ENCODE results near the gene NAGLU.

DNA sequence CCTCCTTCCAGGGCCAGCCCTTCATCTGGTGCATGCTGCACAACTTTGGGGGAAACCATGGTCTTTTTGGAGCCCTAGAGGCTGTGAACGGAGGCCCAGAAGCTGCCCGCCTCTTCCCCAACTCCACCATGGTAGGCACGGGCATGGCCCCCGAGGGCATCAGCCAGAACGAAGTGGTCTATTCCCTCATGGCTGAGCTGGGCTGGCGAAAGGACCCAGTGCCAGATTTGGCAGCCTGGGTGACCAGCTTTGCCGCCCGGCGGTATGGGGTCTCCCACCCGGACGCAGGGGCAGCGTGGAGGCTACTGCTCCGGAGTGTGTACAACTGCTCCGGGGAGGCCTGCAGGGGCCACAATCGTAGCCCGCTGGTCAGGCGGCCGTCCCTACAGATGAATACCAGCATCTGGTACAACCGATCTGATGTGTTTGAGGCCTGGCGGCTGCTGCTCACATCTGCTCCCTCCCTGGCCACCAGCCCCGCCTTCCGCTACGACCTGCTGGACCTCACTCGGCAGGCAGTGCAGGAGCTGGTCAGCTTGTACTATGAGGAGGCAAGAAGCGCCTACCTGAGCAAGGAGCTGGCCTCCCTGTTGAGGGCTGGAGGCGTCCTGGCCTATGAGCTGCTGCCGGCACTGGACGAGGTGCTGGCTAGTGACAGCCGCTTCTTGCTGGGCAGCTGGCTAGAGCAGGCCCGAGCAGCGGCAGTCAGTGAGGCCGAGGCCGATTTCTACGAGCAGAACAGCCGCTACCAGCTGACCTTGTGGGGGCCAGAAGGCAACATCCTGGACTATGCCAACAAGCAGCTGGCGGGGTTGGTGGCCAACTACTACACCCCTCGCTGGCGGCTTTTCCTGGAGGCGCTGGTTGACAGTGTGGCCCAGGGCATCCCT is 7.4 kb downstream of the NAGLU start:
- no peak for TF ChIP-seq ETV6 (conservative IDR thresholded peaks at IDR 0.05 in 1 of 2, IDR thresholded peaks at IDR 0.05 in 1 of 2; ENCODE audit: borderline replicate concordance in 1 of 2, low read depth in 1 of 2)
- TF ChIP-seq, protein P1, sequence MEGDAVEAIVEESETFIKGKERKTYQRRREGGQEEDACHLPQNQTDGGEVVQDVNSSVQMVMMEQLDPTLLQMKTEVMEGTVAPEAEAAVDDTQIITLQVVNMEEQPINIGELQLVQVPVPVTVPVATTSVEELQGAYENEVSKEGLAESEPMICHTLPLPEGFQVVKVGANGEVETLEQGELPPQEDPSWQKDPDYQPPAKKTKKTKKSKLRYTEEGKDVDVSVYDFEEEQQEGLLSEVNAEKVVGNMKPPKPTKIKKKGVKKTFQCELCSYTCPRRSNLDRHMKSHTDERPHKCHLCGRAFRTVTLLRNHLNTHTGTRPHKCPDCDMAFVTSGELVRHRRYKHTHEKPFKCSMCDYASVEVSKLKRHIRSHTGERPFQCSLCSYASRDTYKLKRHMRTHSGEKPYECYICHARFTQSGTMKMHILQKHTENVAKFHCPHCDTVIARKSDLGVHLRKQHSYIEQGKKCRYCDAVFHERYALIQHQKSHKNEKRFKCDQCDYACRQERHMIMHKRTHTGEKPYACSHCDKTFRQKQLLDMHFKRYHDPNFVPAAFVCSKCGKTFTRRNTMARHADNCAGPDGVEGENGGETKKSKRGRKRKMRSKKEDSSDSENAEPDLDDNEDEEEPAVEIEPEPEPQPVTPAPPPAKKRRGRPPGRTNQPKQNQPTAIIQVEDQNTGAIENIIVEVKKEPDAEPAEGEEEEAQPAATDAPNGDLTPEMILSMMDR (IDR thresholded peaks at IDR 0.05 in 2 of 3, conservative IDR thresholded peaks at IDR 0.05 in 1 of 3; ENCODE audit: control insufficient read depth in 2 of 3, extremely low read depth in 1 of 3, insufficient read depth in 1 of 3, low read depth in 3 of 3, low read length in 3 of 3), result no peak
- TF ChIP-seq, protein P2, sequence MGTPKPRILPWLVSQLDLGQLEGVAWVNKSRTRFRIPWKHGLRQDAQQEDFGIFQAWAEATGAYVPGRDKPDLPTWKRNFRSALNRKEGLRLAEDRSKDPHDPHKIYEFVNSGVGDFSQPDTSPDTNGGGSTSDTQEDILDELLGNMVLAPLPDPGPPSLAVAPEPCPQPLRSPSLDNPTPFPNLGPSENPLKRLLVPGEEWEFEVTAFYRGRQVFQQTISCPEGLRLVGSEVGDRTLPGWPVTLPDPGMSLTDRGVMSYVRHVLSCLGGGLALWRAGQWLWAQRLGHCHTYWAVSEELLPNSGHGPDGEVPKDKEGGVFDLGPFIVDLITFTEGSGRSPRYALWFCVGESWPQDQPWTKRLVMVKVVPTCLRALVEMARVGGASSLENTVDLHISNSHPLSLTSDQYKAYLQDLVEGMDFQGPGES (IDR thresholded peaks at IDR 0.05), result no peak
- no peak for TF ChIP-seq POLR2AphosphoS5 (IDR thresholded peaks at IDR 0.05; ENCODE audit: low read length)
- TF ChIP-seq NRF1 (conservative IDR thresholded peaks at IDR 0.05; ENCODE audit: low read depth, low read length), result no peak
- TF ChIP-seq POLR2A (IDR thresholded peaks at IDR 0.05; ENCODE audit: low read depth, low read length), result no peak
- TF ChIP-seq RCOR1 (conservative IDR thresholded peaks at IDR 0.05; ENCODE audit: low read depth, low read length), result no peak
- no peak for TF ChIP-seq STAT3 (IDR thresholded peaks at IDR 0.05; ENCODE audit: low read depth, low read length)

Measured in GM12878 (cell line).